ENCODE measurements around the gene PLAU. TPM values are rescaled to one million over a fixed set of nuclear protein-coding genes. Genes with fewer than 3 reads are reported as not detected.

Gene PLAU
- total and polyA plus RNA-seq, 2 donors (not counting 3 experiments of a cell fraction or from before 2014, with no cell fraction given), result 23.6 to 34.9 TPM

DNA sequence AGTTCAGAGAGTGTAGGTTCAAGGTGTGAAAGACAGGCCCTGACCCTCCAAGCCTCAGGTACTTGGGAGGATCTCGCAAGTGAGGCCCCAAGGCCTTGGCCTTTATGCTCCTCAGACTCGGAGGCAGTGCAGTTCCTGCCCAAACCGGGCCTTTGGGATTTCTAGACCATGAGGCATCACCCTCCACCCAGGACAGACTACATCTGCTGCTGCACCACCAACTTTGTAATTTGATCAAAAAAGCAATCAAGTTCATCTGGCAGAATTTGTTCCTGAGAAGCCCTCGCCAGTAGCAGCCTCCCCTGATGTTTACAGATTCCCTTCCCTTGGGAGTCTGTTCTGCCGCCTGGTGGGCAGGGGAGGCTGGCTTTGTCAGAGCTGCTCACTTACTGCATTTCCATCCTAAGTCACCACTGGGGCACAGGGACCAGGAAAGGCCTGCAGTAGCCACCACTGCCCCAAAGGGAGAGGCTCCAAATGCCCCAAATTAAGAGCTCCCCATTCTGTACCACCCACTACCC is 38.7 kb upstream of the PLAU start:
- Histone ChIP-seq H3K36me3 (ENCODE audit: control insufficient read depth in 2 of 2, extremely low read depth in 1 of 2, insufficient read depth in 2 of 2, low read length in 2 of 2) (peaks cover 6 to 11% of the 10 kb centered on the region in 2 experiments), H3K4me1 (ENCODE audit: control insufficient read depth, extremely low read depth, insufficient read depth, low read length) (peaks cover 7% of the 10 kb centered on the region), H4K20me1 (replicated peaks; ENCODE audit: control insufficient read depth, extremely low read depth, insufficient read depth, low read length) (no peaks in the 10 kb centered on the region), H2AFZ (ENCODE audit: low read depth, low read length) (no peak overlapping the region), H3K9ac (replicated peaks; ENCODE audit: extremely low read depth, insufficient read depth, low read length) (no peak overlapping the region), H3K4me3 (replicated peaks in 1 of 3; ENCODE audit: insufficient read depth in 1 of 3, low read depth in 1 of 3, low read length in 3 of 3) (no peak overlapping the region), H3K4me2 (ENCODE audit: insufficient read depth, low read length) (no peak overlapping the region), H3K9me1 (replicated peaks; ENCODE audit: control insufficient read depth, extremely low read depth, insufficient read depth, low read length) (no peaks in the 10 kb centered on the region), H3K79me2 (ENCODE audit: control insufficient read depth, insufficient read depth, low read length) (peaks cover 7% of the 10 kb centered on the region), H3K27me3 (ENCODE audit: control insufficient read depth in 2 of 2, insufficient read depth in 2 of 2, low read length in 2 of 2) (no peaks in the 10 kb centered on the region), H3K27ac (ENCODE audit: insufficient read depth, low read depth, low read length) (no peak overlapping the region), H3K9me3 (replicated peaks; ENCODE audit: control insufficient read depth, insufficient read depth, low read length) (no peaks in the 10 kb centered on the region)
- POLR2A ChIA-PET, result interaction anchor here (0.7 kb wide), 1 partner anchor 11 kb away, joined by 5 read pairs; no protein-coding TSS in a partner anchor
- dilution Hi-C loops (cut with MboI; ENCODE audit: extremely low pct_ligation_motif_present, low sequenced_read_pairs), result no loop called here
- TF ChIP-seq, protein P1, sequence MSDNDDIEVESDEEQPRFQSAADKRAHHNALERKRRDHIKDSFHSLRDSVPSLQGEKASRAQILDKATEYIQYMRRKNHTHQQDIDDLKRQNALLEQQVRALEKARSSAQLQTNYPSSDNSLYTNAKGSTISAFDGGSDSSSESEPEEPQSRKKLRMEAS (IDR thresholded peaks at IDR 0.05; ENCODE audit: insufficient read depth, insufficient read length), result no peak
- TF ChIP-seq GATA2 (IDR thresholded peaks at IDR 0.05; ENCODE audit: insufficient read depth, insufficient read length, low read depth, low read length) (no peak), EZH2 (IDR thresholded peaks at IDR 0.05; ENCODE audit: borderline replicate concordance, low read depth, low read length, severe bottlenecking) (no peak), JUN (IDR thresholded peaks at IDR 0.05; ENCODE audit: borderline replicate concordance, insufficient read depth, insufficient read length, low read depth) (no peak), MYC (IDR thresholded peaks at IDR 0.05; ENCODE audit: low read depth, low read length) (no peak), FOS (IDR thresholded peaks at IDR 0.05; ENCODE audit: borderline replicate concordance, insufficient read depth, low read length) (no peak), POLR2A (IDR thresholded peaks at IDR 0.05; ENCODE audit: low read depth, low read length) (no peak), POLR2AphosphoS5 (IDR thresholded peaks at IDR 0.05; ENCODE audit: insufficient read depth, low read depth, low read length) (no peak)
- TF ChIP-seq, protein P2, sequence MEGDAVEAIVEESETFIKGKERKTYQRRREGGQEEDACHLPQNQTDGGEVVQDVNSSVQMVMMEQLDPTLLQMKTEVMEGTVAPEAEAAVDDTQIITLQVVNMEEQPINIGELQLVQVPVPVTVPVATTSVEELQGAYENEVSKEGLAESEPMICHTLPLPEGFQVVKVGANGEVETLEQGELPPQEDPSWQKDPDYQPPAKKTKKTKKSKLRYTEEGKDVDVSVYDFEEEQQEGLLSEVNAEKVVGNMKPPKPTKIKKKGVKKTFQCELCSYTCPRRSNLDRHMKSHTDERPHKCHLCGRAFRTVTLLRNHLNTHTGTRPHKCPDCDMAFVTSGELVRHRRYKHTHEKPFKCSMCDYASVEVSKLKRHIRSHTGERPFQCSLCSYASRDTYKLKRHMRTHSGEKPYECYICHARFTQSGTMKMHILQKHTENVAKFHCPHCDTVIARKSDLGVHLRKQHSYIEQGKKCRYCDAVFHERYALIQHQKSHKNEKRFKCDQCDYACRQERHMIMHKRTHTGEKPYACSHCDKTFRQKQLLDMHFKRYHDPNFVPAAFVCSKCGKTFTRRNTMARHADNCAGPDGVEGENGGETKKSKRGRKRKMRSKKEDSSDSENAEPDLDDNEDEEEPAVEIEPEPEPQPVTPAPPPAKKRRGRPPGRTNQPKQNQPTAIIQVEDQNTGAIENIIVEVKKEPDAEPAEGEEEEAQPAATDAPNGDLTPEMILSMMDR (IDR thresholded peaks at IDR 0.05; ENCODE audit: extremely low read depth in 1 of 2, insufficient read depth in 1 of 2, low read depth in 1 of 2, low read length in 2 of 2), result no peak
- no TSS peak for BruUV-seq (replicated peaks)
- DNase-seq (ENCODE audit: low read depth, low spot score) (no peak), FAIRE-seq (no peak)
- intact Hi-C loops (cut with micrococcal nuclease), result no loop called here
- CTCF ChIA-PET, result interaction anchor here (1.0 kb wide), 1 partner anchor 23 kb away, joined by 3 read pairs; no protein-coding TSS in a partner anchor
